ENCODE results near the gene RBPJ.

Gene RBPJ

GRCh38 chr4:26288355-26288909 is 32.4 kb upstream of the RBPJ start:
- Histone ChIP-seq H3K36me3 (ENCODE audit: control insufficient read depth in 5 of 5, insufficient read depth in 5 of 5, low read length in 5 of 5) (no peaks in the 10 kb centered on the region), H3K27me3 (ENCODE audit: control insufficient read depth in 5 of 5, insufficient read depth in 4 of 5, low read length in 5 of 5) (no peaks in the 10 kb centered on the region), H3K9ac (ENCODE audit: low read length in 5 of 5) (no peak overlapping the region), H3K4me1 (ENCODE audit: control insufficient read depth in 5 of 5, insufficient read depth in 5 of 5, low read length in 5 of 5) (peaks cover 2 to 22% (median 13%) of the 10 kb centered on the region in 5 donors), H3K9me3 (ENCODE audit: control insufficient read depth in 5 of 5, low read length in 5 of 5) (no peaks in the 10 kb centered on the region), H3K4me3 (ENCODE audit: low read depth in 1 of 5, low read length in 5 of 5) (no peak overlapping the region), H3K27ac (ENCODE audit: low read depth, low read length) (no peak overlapping the region)

DNA sequence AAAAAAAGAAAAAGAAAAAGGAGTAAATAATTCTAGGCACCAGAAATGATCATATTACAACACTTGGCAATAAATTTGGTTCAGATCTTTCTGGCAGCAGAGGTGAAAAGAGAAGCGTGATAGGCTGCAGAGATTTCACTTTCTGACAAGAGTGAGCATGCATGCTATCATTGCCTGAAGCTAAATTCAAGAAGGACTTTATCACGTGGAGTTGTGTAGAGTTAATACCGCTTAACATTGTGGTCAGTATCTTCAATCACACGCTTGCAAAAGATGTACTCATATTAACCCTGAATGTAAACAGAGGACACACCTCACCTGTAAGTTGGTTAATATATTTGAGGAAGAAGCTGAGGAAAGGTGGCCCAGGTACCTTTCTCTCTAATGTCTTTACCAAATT is 31.4 kb upstream of the RBPJ start:
- Histone ChIP-seq H3K27ac (ENCODE audit: low read depth, low read length) (no peak overlapping the region), H3K9ac (ENCODE audit: low read length in 5 of 5) (no peak overlapping the region), H3K4me3 (ENCODE audit: low read depth in 1 of 5, low read length in 5 of 5) (no peak overlapping the region), H3K4me1 (ENCODE audit: control insufficient read depth in 5 of 5, insufficient read depth in 5 of 5, low read length in 5 of 5) (peaks cover 2 to 22% (median 13%) of the 10 kb centered on the region in 5 donors), H3K9me3 (ENCODE audit: control insufficient read depth in 5 of 5, low read length in 5 of 5) (no peaks in the 10 kb centered on the region), H3K36me3 (ENCODE audit: control insufficient read depth in 5 of 5, insufficient read depth in 5 of 5, low read length in 5 of 5) (no peaks in the 10 kb centered on the region), H3K27me3 (ENCODE audit: control insufficient read depth in 5 of 5, insufficient read depth in 4 of 5, low read length in 5 of 5) (no peaks in the 10 kb centered on the region)

- Histone ChIP-seq H3K9me3 (ENCODE audit: control insufficient read depth in 5 of 5, low read length in 5 of 5) (no peaks in the 10 kb centered on the region), H3K36me3 (ENCODE audit: control insufficient read depth in 5 of 5, insufficient read depth in 5 of 5, low read length in 5 of 5) (no peaks in the 10 kb centered on the region), H3K9ac (ENCODE audit: low read length in 5 of 5) (no peak overlapping the region), H3K4me3 (ENCODE audit: low read depth in 1 of 5, low read length in 5 of 5) (no peak overlapping the region), H3K4me1 (ENCODE audit: control insufficient read depth in 5 of 5, insufficient read depth in 5 of 5, low read length in 5 of 5) (peaks cover 2 to 22% (median 13%) of the 10 kb centered on the region in 5 donors), H3K27me3 (ENCODE audit: control insufficient read depth in 5 of 5, insufficient read depth in 4 of 5, low read length in 5 of 5) (no peaks in the 10 kb centered on the region), H3K27ac (ENCODE audit: low read depth, low read length) (no peak overlapping the region)
Observed at GRCh38 chr4:26290321-26290720, 30.5 kb upstream of the RBPJ start.

GRCh38 chr4:26294904-26295303 is 25.9 kb upstream of the RBPJ start:
- Histone ChIP-seq H3K36me3 (ENCODE audit: control insufficient read depth in 5 of 5, insufficient read depth in 5 of 5, low read length in 5 of 5) (no peaks in the 10 kb centered on the region), H3K27ac (ENCODE audit: low read depth, low read length) (no peak overlapping the region), H3K4me1 (ENCODE audit: control insufficient read depth in 5 of 5, insufficient read depth in 5 of 5, low read length in 5 of 5) (peaks cover 0 to 20% (median 15%) of the 10 kb centered on the region in 5 donors), H3K4me3 (ENCODE audit: low read depth in 1 of 5, low read length in 5 of 5) (no peak overlapping the region), H3K27me3 (ENCODE audit: control insufficient read depth in 5 of 5, insufficient read depth in 4 of 5, low read length in 5 of 5) (no peaks in the 10 kb centered on the region), H3K9me3 (ENCODE audit: control insufficient read depth in 5 of 5, low read length in 5 of 5) (no peaks in the 10 kb centered on the region), H3K9ac (ENCODE audit: low read length in 5 of 5) (no peak overlapping the region)

- Histone ChIP-seq H3K9ac (ENCODE audit: low read length in 5 of 5) (no peak overlapping the region), H3K27ac (ENCODE audit: low read depth, low read length) (no peak overlapping the region), H3K4me3 (ENCODE audit: low read depth in 1 of 5, low read length in 5 of 5) (no peak overlapping the region), H3K4me1 (ENCODE audit: control insufficient read depth in 5 of 5, insufficient read depth in 5 of 5, low read length in 5 of 5) (peaks cover 0 to 11% (median 9%) of the 10 kb centered on the region in 5 donors), H3K9me3 (ENCODE audit: control insufficient read depth in 5 of 5, low read length in 5 of 5) (no peaks in the 10 kb centered on the region), H3K36me3 (ENCODE audit: control insufficient read depth in 5 of 5, insufficient read depth in 5 of 5, low read length in 5 of 5) (no peaks in the 10 kb centered on the region), H3K27me3 (ENCODE audit: control insufficient read depth in 5 of 5, insufficient read depth in 4 of 5, low read length in 5 of 5) (no peaks in the 10 kb centered on the region)
Observed at GRCh38 chr4:26296021-26296420, 24.8 kb upstream of the RBPJ start.

DNA sequence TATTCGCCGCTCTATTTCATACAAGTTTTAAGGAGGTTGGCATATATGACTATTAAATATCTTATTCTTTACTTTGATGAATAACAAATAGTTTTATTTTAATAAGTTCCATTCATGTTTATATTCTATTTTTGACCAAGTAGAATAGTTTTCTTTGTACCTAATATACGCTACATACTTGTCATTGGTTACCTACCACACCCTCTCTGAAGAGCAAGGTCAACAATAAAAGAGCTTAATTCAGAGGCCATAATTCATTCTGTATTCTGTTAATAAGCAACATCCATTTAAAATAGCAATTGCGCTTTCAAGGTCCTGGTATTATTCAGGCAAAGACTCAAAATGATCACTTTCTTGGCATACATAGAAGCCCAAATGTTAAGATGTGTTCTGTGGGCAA is 24.3 kb upstream of the RBPJ start:
- Histone ChIP-seq H3K36me3 (ENCODE audit: control insufficient read depth in 5 of 5, insufficient read depth in 5 of 5, low read length in 5 of 5) (no peaks in the 10 kb centered on the region), H3K27ac (ENCODE audit: low read depth, low read length) (no peak overlapping the region), H3K27me3 (ENCODE audit: control insufficient read depth in 5 of 5, insufficient read depth in 4 of 5, low read length in 5 of 5) (no peaks in the 10 kb centered on the region), H3K9me3 (ENCODE audit: control insufficient read depth in 5 of 5, low read length in 5 of 5) (no peaks in the 10 kb centered on the region), H3K9ac (ENCODE audit: low read length in 5 of 5) (no peak overlapping the region), H3K4me1 (ENCODE audit: control insufficient read depth in 5 of 5, insufficient read depth in 5 of 5, low read length in 5 of 5) (peaks cover 0 to 11% (median 9%) of the 10 kb centered on the region in 5 donors), H3K4me3 (ENCODE audit: low read depth in 1 of 5, low read length in 5 of 5) (no peak overlapping the region)

GRCh38 chr4:26297219-26297618 is 23.6 kb upstream of the RBPJ start:
- H3K4me1 ChIP-seq (ENCODE audit: control insufficient read depth in 5 of 5, insufficient read depth in 5 of 5, low read length in 5 of 5) = peaks cover 0 to 11% (median 9%) of the 10 kb centered on the region in 5 donors
- H3K4me3 ChIP-seq (ENCODE audit: low read depth in 1 of 5, low read length in 5 of 5) = no peak overlapping the region
- H3K27me3 ChIP-seq (ENCODE audit: control insufficient read depth in 5 of 5, insufficient read depth in 4 of 5, low read length in 5 of 5) = no peaks in the 10 kb centered on the region
- no peak overlapping the region for H3K9ac ChIP-seq (ENCODE audit: low read length in 5 of 5)
- no peak overlapping the region for H3K27ac ChIP-seq (ENCODE audit: low read depth, low read length)
- no peaks in the 10 kb centered on the region for H3K9me3 ChIP-seq (ENCODE audit: control insufficient read depth in 5 of 5, low read length in 5 of 5)
- no peaks in the 10 kb centered on the region for H3K36me3 ChIP-seq (ENCODE audit: control insufficient read depth in 5 of 5, insufficient read depth in 5 of 5, low read length in 5 of 5)

GRCh38 chr4:26298198-26298947 is 22.4 kb upstream of the RBPJ start:
- no peak overlapping the region for H3K4me3 ChIP-seq (ENCODE audit: low read depth in 1 of 5, low read length in 5 of 5)
- H3K9ac ChIP-seq (ENCODE audit: low read length in 5 of 5) = no peak overlapping the region
- peak overlapping the region; percentile 54 for H3K27ac ChIP-seq (ENCODE audit: low read depth, low read length)
- H3K4me1 ChIP-seq (ENCODE audit: control insufficient read depth in 5 of 5, insufficient read depth in 5 of 5, low read length in 5 of 5) = peaks cover 0 to 12% (median 9%) of the 10 kb centered on the region in 5 donors
- H3K27me3 ChIP-seq (ENCODE audit: control insufficient read depth in 5 of 5, insufficient read depth in 4 of 5, low read length in 5 of 5) = no peaks in the 10 kb centered on the region
- H3K36me3 ChIP-seq (ENCODE audit: control insufficient read depth in 5 of 5, insufficient read depth in 5 of 5, low read length in 5 of 5) = no peaks in the 10 kb centered on the region
- H3K9me3 ChIP-seq (ENCODE audit: control insufficient read depth in 5 of 5, low read length in 5 of 5) = no peaks in the 10 kb centered on the region

DNA sequence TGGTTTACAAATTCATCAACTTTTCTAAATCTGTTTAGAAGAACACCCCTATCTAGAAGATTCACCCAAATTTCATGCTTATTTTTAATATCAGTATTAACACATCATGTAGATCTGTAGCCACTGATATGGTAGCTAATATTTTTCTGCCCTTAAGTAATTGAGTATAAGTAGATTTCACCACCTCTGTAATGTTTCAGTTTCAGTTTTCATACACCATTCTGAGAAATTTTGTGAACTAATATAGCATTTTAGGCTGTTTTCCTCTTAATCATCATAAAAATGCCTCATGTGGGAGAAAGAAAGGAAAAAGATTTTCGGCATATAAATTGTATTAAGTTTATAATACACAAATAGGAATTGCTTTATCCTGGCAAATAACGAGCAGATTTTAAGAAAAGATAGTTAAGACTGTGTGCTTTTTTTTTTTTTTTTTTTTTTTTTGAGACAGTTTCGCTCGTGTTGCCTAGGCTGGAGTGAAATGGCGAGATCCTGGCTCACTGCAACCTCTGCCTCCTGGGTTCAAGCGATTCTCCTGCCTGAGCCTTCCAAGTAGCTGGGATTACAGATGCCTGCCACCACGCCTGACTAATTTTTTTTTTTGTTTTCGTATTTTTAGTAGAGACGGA is 21.4 kb upstream of the RBPJ start:
- no peak overlapping the region for H3K9ac ChIP-seq (ENCODE audit: low read length in 5 of 5)
- no peak overlapping the region for H3K27ac ChIP-seq (ENCODE audit: low read depth, low read length)
- no peaks in the 10 kb centered on the region for H3K36me3 ChIP-seq (ENCODE audit: control insufficient read depth in 5 of 5, insufficient read depth in 5 of 5, low read length in 5 of 5)
- peaks cover 0 to 12% (median 9%) of the 10 kb centered on the region in 5 donors for H3K4me1 ChIP-seq (ENCODE audit: control insufficient read depth in 5 of 5, insufficient read depth in 5 of 5, low read length in 5 of 5)
- no peaks in the 10 kb centered on the region for H3K9me3 ChIP-seq (ENCODE audit: control insufficient read depth in 5 of 5, low read length in 5 of 5)
- H3K4me3 ChIP-seq (ENCODE audit: low read depth in 1 of 5, low read length in 5 of 5) = no peak overlapping the region
- H3K27me3 ChIP-seq (ENCODE audit: control insufficient read depth in 5 of 5, insufficient read depth in 4 of 5, low read length in 5 of 5) = no peaks in the 10 kb centered on the region
